K562 (cell line): ENCODE results near the gene DYRK1A. TPM values are rescaled to one million over a fixed set of nuclear protein-coding genes. Genes with fewer than 3 reads are reported as not detected.
A peak's percentile ranks its signal among the peaks of the same experiment; 100 is the strongest.

Experiments used
- ATAC-seq: fragments of 200-7000 bp; cut with Tn5 transposase; 3 replicates; pipeline ENCODE4 v1.9.1; 2020; ENCODE audit warnings: moderate library complexity
- BruUV-seq: library from RNA; stranded (reverse); fragments of 400-500 nt; replicated peaks from 2 replicates; lab custom pipeline; 2021; lab: Mats Ljungman, UMichigan
- CTCF ChIA-PET: fragments of 300-600 bp; formaldehyde crosslinking; extraction: SDS; loops from one replicate; lab custom pipeline; 2021; ENCODE audit warnings: low intra/inter-chr PET ratio; lab: Yijun Ruan, JAX
- POLR2A ChIA-PET: fragments of 300-600, 350-650 bp; sonication (Branson Sonifier 250); formaldehyde crosslinking; extraction: SDS; loops from one replicate; lab custom pipeline; 2021; ENCODE audit warnings: antibody characterized with exemption, inconsistent platforms; lab: Yijun Ruan, JAX
- DNase-seq, 4 experiments: peaks; one replicate each; pipeline versions ENCODE4 v3.0.0 to v3.0.0-alpha.2; 2011 to 2018; ENCODE audit warnings: low spot score in 3 of 4, mixed read lengths in 3 of 4; ENCODE audit errors: extremely low read depth in 1 of 4
- FAIRE-seq: peaks from 2 replicates; lab custom pipeline; 2011; peaks lifted over from hg19 to GRCh38; lab: Jason Lieb, UNC
- H2AFZ ChIP-seq: 2 replicates; pipeline ENCODE4 v1.6.0; 2011; ENCODE audit warnings: low read depth, low read length, control low read depth, inconsistent platforms
- H3K27ac ChIP-seq: fragments of 200-600 bp; 3 replicates; pipeline ENCODE4 v1.8.0; 2011; ENCODE audit warnings: low read depth, mild to moderate bottlenecking, control low read depth, inconsistent platforms, low read length, moderate library complexity, mixed read lengths; ENCODE audit errors: extremely low read depth
- H3K27me3 ChIP-seq, 2 experiments: fragments of 300-600 bp in 1 of 2; 2 replicates in 1 of 2; 3 replicates in 1 of 2; pipeline versions ENCODE4 v1.6.0 to v1.8.0; 2011; ENCODE audit warnings: inconsistent platforms in 2 of 2, low read length in 2 of 2, mild to moderate bottlenecking in 1 of 2, mixed read lengths in 1 of 2, moderate library complexity in 1 of 2; ENCODE audit not compliant: control insufficient read depth in 2 of 2, insufficient read depth in 2 of 2
- H3K36me3 ChIP-seq: fragments of 300-600 bp; 3 replicates; pipeline ENCODE4 v1.8.0; 2011; ENCODE audit warnings: mild to moderate bottlenecking, low read length, inconsistent platforms; ENCODE audit not compliant: control insufficient read depth, insufficient read depth
- H3K4me1 ChIP-seq, 2 experiments: fragments of 200-600 bp in 1 of 2; replicated peaks in 1 of 2; 2 replicates in 1 of 2; 3 replicates in 1 of 2; pipeline versions ENCODE4 v1.5.1 to v1.8.0; 2011; ENCODE audit warnings: inconsistent platforms in 2 of 2, low read length in 2 of 2, mild to moderate bottlenecking in 1 of 2, mixed read lengths in 1 of 2, moderate library complexity in 1 of 2; ENCODE audit not compliant: control insufficient read depth in 2 of 2, insufficient read depth in 2 of 2
- H3K4me2 ChIP-seq: 2 replicates; pipeline ENCODE4 v1.6.1; 2011; ENCODE audit warnings: low read length, control low read depth, inconsistent platforms, mixed read lengths; ENCODE audit not compliant: insufficient read depth
- H3K4me3 ChIP-seq: fragments of 200-600 bp; sonication (generic), shearing (Covaris generic); 2 replicates; pipeline ENCODE4 v1.5.1; 2016; ENCODE audit warnings: control low read depth, inconsistent platforms
- H3K79me2 ChIP-seq: fragments of 200-600 bp; 3 replicates; pipeline ENCODE4 v1.8.0; 2011; ENCODE audit warnings: low read length, inconsistent platforms; ENCODE audit not compliant: control insufficient read depth, insufficient read depth
- H3K9ac ChIP-seq, 2 experiments: 2 replicates each; pipeline versions ENCODE4 v1.6.0 to v1.6.1; 2011; ENCODE audit warnings: low read depth in 2 of 2, low read length in 2 of 2, control low read depth in 1 of 2, inconsistent platforms in 1 of 2, mild to moderate bottlenecking in 1 of 2, mixed read lengths in 1 of 2; ENCODE audit not compliant: insufficient read depth in 1 of 2
- H3K9me1 ChIP-seq: one replicate; pipeline ENCODE4 v1.6.0; 2011; ENCODE audit warnings: inconsistent platforms, mild to moderate bottlenecking, low read length, moderate library complexity; ENCODE audit not compliant: control insufficient read depth, insufficient read depth
- H3K9me3 ChIP-seq: replicated peaks from 2 replicates; pipeline ENCODE4 v1.5.1; 2011; ENCODE audit warnings: low read depth, low read length, inconsistent platforms; ENCODE audit not compliant: control insufficient read depth, insufficient read depth
- H4K20me1 ChIP-seq: replicated peaks from 2 replicates; pipeline ENCODE4 v1.6.1; 2011; ENCODE audit warnings: low read length, inconsistent platforms, mixed read lengths; ENCODE audit not compliant: control insufficient read depth, insufficient read depth
- ARID1B ChIP-seq: fragments of 450-650 bp; IDR thresholded peaks from 2 replicates; pipeline ENCODE4 v1.6.1; 2016; ENCODE audit warnings: antibody characterized with exemption, mild to moderate bottlenecking, inconsistent platforms
- ATF1 ChIP-seq, 2 experiments: fragments of 450-650 bp in 1 of 2; IDR thresholded peaks; 2 replicates each; pipeline ENCODE4 v1.6.1; 2016; ENCODE audit warnings: missing compliant biosample characterization in 1 of 2, missing genetic modification characterization in 1 of 2
- CTCF ChIP-seq, 3 experiments: IDR thresholded peaks in 2 of 3; conservative IDR thresholded peaks in 1 of 3; 2 replicates each; pipeline ENCODE4 v1.5.1; 2011 to 2012; ENCODE audit warnings: low read length in 3 of 3, mild to moderate bottlenecking in 3 of 3, control low read depth in 2 of 3, improper control_type of control experiment in 1 of 3, inconsistent platforms in 1 of 3, low read depth in 1 of 3, mixed read lengths in 1 of 3, moderate library complexity in 1 of 3; ENCODE audit not compliant: insufficient read depth in 2 of 3
- E2F6 ChIP-seq, 2 experiments: IDR thresholded peaks; 2 replicates each; pipeline ENCODE4 v1.6.1; 2011; ENCODE audit warnings: borderline replicate concordance in 1 of 2, control low read depth in 1 of 2, low read depth in 1 of 2, low read length in 1 of 2, mild to moderate bottlenecking in 1 of 2, mixed read lengths in 1 of 2, moderate library complexity in 1 of 2; ENCODE audit not compliant: insufficient read depth in 1 of 2, insufficient read length in 1 of 2, poor library complexity in 1 of 2, severe bottlenecking in 1 of 2; ENCODE audit errors: extremely low read depth in 1 of 2
- HDAC1 ChIP-seq, 2 experiments: fragments of 450-650 bp; IDR thresholded peaks; 2 replicates each; pipeline ENCODE4 v1.6.1; 2016 to 2017; ENCODE audit warnings: inconsistent platforms in 1 of 2, mild to moderate bottlenecking in 1 of 2, moderate library complexity in 1 of 2
- L3MBTL2 ChIP-seq: fragments of 450-650 bp; IDR thresholded peaks from 2 replicates; pipeline ENCODE4 v1.6.1; 2016; ENCODE audit warnings: mild to moderate bottlenecking, moderate library complexity
- MNT ChIP-seq, 2 experiments: fragments of 450-650 bp; conservative IDR thresholded peaks; 2 replicates each; pipeline ENCODE4 v1.6.1; 2017; ENCODE audit warnings: mild to moderate bottlenecking in 2 of 2, moderate library complexity in 2 of 2
- XRCC3 ChIP-seq: fragments of 450-650 bp; IDR thresholded peaks from 2 replicates; pipeline ENCODE4 v1.6.1; 2017; ENCODE audit warnings: mild to moderate bottlenecking, moderate library complexity
- YY1 ChIP-seq, 3 experiments: IDR thresholded peaks; 2 replicates each; pipeline ENCODE4 v1.6.1; 2011; ENCODE audit warnings: low read length in 2 of 3, mild to moderate bottlenecking in 2 of 3, moderate library complexity in 2 of 3, borderline replicate concordance in 1 of 3, control low read depth in 1 of 3, low read depth in 1 of 3; ENCODE audit not compliant: insufficient read depth in 3 of 3, insufficient replicate concordance in 2 of 3, control insufficient read depth in 1 of 3, insufficient read length in 1 of 3; ENCODE audit errors: extremely low read depth in 1 of 3
- ZBED1 ChIP-seq: IDR thresholded peaks from 2 replicates; pipeline ENCODE4 v1.6.1; 2014
- ZBTB7A ChIP-seq: IDR thresholded peaks from 2 replicates; pipeline ENCODE4 v1.6.1; 2011; ENCODE audit warnings: low read depth, mild to moderate bottlenecking, low read length, moderate library complexity, borderline replicate concordance; ENCODE audit not compliant: control insufficient read depth
- ZBTB9 ChIP-seq: fragments of 450-650 bp; formaldehyde crosslinking; IDR thresholded peaks from 2 replicates; pipeline ENCODE4 v1.4.0; 2020; ENCODE audit warnings: mild to moderate bottlenecking, moderate library complexity
- WGBS: fragments of 100-300 bp; shearing (Covaris generic); methylation state at CpG from one replicate; pipeline ENCODE4 v1.1.6; 2016; ENCODE audit warnings: low coverage, mixed read lengths; ENCODE audit not compliant: insufficient coverage; ENCODE audit errors: missing lambda C conversion rate; 5-methylcytosine and 5-hydroxymethylcytosine counted together
- in situ Hi-C: fragments of 300-500 bp; cut with MboI; formaldehyde crosslinking; loops from 4 replicates; pipeline ENCODE4 v1.15.0; 2018; ENCODE audit warnings: inconsistent platforms, mixed read lengths
- intact Hi-C: fragments of 100-400 bp; cut with micrococcal nuclease; formaldehyde crosslinking; loops from 2 replicates; pipeline ENCODE4 v1.14.2; 2022
- polyA plus RNA-seq, 8 experiments: library from polyadenylated mRNA; depleted of rRNA in 4 of 8; stranded (reverse) in 5 of 8; unstranded in 3 of 8; fragments of >200 nt; fragmentation: Nextera tagmentation in 2 of 8; fragmentation: Illumina TruSeq in 1 of 8; extraction: Ambion mirVana in 2 of 8; extraction: Trizol in 1 of 8; gene quantifications; 2 replicates each; pipeline versions ENCODE4 v1.2.1 to v1.2.3, GENCODE V29; 2011 to 2014; ENCODE audit warnings: inconsistent platforms in 1 of 8, missing spikeins in 1 of 8
- total RNA-seq, 7 experiments: library from RNA; depleted of rRNA in 6 of 7; stranded (reverse); fragments of >200 nt in 6 of 7; fragmentation: Illumina TruSeq in 2 of 7; extraction: Trizol in 2 of 7; gene quantifications; 2 replicates each; pipeline versions ENCODE4 v1.2.1 to v1.2.3, GENCODE V29; 2011 to 2021; ENCODE audit warnings: low replicate concordance in 1 of 7

DYRK1A gene
- total and polyA plus RNA-seq, 9 of the 15 experiments (the other 6 are each of a cell fraction or from before 2014, with no cell fraction given), result 3.7 to 64.8 (median 42.3) TPM

GRCh38 chr21:37532868-37533780 is 166.6 kb downstream of the DYRK1A start:
- Histone ChIP-seq H3K4me3 (no peak overlapping the region), H2AFZ (peak overlapping the region; percentile 84), H3K27me3 (no peaks in the 10 kb centered on the region), H3K9me3 (peaks cover 10% of the 10 kb centered on the region), H3K4me1 (peaks cover 20 to 24% of the 10 kb centered on the region in 2 experiments), H3K36me3 (no peaks in the 10 kb centered on the region), H3K79me2 (no peaks in the 10 kb centered on the region), H3K27ac (no peak overlapping the region), H3K9me1 (no peaks in the 10 kb centered on the region), H3K4me2 (peak overlapping the region; percentile 59; the same call in 1 of the 2 replicates), H3K9ac (peak overlapping the region in 1 of 2 experiments; percentile 82; a peak in 3 of 4 replicates), H4K20me1 (no peaks in the 10 kb centered on the region)
- POLR2A ChIA-PET, result interaction anchor here (0.5 to 0.9 kb wide), 2 partner anchors 75 to 778 kb away, joined by 3 to 4 read pairs; no protein-coding TSS in a partner anchor
- BruUV-seq, result no TSS peak
- FAIRE-seq (peak; percentile 80), ATAC-seq (peak; percentile 70), DNase-seq (peak; percentile 47 to 69 (median 62))
- 16% methylated on average over 20 of the region's 20 CpGs for WGBS
- intact Hi-C loops, result no loop called here
- CTCF ChIA-PET, result no interaction called here
- in situ Hi-C loops, result no loop called here
- TF ChIP-seq MNT (conservative IDR thresholded peaks at IDR 0.05) (peak; percentile 50 to 67; a peak in 3 of 4 replicates), ZBED1 (peak; percentile 71; the same call in 1 of the 2 replicates), XRCC3 (no peak), HDAC1 (IDR thresholded peaks at IDR 0.05) (0 out of 4 replicates have a peak, but pooled peaks of 1 of the 2 experiments have one; percentile 48), E2F6 (IDR thresholded peaks at IDR 0.05; ENCODE audit: borderline replicate concordance in 1 of 2, extremely low read depth in 1 of 2, insufficient read depth in 1 of 2, insufficient read length in 1 of 2, low read depth in 1 of 2, low read length in 1 of 2, poor library complexity in 1 of 2, severe bottlenecking in 1 of 2) (peak; percentile 18 to 31), ZBTB9 (CRISPR knock-in tag) (no peak), ZBTB7A (peak; percentile 66; the same call in 1 of the 2 replicates), ARID1B (peak; percentile 65), CTCF (IDR thresholded peaks at IDR 0.05 in 2 of 3, conservative IDR thresholded peaks at IDR 0.05 in 1 of 3; ENCODE audit: insufficient read depth in 2 of 3, low read depth in 1 of 3, low read length in 3 of 3) (peak; percentile 32 to 55 (median 41); a peak in 5 of 6 replicates), L3MBTL2 (peak; percentile 82), ATF1 (CRISPR knock-in tag; IDR thresholded peaks at IDR 0.05) (no peak), ATF1 (tag; IDR thresholded peaks at IDR 0.05) (0 out of 2 replicates have a peak, but pooled peaks have one; percentile 36), YY1 (IDR thresholded peaks at IDR 0.05; ENCODE audit: borderline replicate concordance in 1 of 3, control insufficient read depth in 1 of 3, extremely low read depth in 1 of 3, insufficient read depth in 3 of 3, insufficient read length in 1 of 3, insufficient replicate concordance in 2 of 3, low read depth in 1 of 3, low read length in 2 of 3) (no peak)
